Hematopoietic multipotent progenitor cell (in vitro differentiated cells): ENCODE data around the gene ZG16B. TPM values are rescaled to one million over a fixed set of nuclear protein-coding genes. Genes with fewer than 3 reads are reported as not detected.
A peak's percentile ranks its signal among the peaks of the same experiment; 100 is the strongest.

Source experiments
- DNase-seq, 3 donors: peaks; one replicate each; pipeline ENCODE4 v3.0.0-alpha.2; 2011 to 2015; ENCODE audit warnings: low read depth in 2 of 3, low spot score in 2 of 3
- total RNA-seq: library from RNA; depleted of rRNA; stranded (reverse); fragments of >200 nt; gene quantifications from one replicate; pipeline ENCODE4 v1.2.3, GENCODE V29; 2012

Gene ZG16B
- total RNA-seq, 1 donor: 4.3 TPM

DNA sequence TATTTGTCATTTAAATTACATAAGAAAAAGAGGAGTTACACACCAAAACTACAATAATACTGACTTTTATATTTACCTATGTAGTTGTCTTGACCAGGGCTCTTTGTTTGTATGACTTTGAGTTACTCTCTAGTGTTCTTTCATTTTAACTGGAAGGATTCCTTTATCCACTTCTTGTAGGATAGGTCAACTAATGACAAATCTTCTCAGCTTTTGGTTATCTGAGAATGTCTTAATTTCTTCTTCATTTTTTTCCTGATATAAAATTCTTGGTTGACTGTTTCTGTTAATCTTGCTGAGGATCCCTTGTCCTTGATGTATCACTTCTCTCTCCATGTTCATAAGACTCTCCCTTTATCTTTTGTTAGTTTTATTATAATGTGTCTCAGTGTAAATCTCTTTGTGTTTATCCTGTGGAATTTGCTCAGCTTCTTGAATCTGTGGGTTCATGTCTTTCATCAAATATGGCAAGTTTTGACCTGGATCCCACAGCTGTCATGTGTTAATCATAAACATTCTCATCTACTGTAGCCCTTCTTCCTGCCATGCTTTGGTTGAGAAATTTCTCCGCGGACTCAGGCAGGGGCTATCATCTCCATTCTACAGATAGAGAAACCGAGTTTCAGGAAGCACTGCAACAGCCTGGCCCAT, 26.4 kb upstream of the ZG16B start:
- no peak for DNase-seq

DNA sequence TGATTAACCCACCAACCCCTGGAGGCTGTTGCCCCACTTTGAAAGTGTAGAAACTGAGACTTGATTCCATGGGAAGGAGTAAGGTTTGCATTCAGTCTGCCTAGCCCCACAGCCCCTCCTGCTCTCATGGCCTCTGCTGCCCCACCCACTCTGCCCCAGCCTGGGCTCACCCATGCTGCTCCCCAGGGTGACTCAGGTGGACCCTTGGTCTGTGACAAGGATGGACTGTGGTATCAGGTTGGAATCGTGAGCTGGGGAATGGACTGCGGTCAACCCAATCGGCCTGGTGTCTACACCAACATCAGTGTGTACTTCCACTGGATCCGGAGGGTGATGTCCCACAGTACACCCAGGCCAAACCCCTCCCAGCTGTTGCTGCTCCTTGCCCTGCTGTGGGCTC, 25.4 kb upstream of the ZG16B start:
- no peak for DNase-seq

DNA sequence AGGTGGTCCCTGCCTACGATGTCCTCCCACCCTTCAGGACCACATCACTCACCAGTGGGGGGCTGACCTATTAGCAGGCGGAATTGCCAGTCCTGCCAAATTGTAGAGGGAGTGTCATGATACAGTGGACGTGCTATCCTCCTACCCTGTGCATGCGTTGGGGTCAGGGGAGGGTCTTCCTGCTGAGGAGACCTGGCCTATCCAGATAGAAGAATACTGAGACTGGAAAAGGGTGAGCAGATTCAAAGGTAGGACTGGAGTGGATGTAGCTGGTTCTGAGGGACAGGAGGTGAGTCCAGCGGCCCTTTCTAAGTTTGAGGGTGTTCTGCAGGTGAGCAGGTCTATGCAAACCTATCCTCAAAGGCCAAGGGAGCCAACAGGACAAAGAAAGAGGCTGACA, 23.8 kb upstream of the ZG16B start:
- DNase-seq: no peak

DNA sequence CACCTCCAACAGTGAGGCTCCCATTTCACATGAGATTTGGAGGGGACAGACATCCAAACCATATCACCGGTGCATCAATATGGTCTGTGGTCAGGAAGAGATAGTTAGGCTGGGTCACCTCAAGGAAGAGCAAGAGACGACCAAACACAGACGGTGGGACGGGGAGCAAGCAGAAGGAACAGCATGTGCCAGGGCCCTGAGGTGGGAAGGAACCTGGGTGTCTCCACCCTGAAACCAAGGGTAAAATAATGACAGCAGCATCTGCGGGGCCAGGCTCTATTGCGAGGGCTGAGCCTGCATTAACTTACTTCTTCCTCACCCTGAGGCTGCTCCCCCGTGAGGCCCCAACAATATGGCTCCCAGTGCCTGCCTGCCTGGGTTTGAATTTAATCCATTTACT, 21.9 kb upstream of the ZG16B start:
- DNase-seq: no peak

DNA sequence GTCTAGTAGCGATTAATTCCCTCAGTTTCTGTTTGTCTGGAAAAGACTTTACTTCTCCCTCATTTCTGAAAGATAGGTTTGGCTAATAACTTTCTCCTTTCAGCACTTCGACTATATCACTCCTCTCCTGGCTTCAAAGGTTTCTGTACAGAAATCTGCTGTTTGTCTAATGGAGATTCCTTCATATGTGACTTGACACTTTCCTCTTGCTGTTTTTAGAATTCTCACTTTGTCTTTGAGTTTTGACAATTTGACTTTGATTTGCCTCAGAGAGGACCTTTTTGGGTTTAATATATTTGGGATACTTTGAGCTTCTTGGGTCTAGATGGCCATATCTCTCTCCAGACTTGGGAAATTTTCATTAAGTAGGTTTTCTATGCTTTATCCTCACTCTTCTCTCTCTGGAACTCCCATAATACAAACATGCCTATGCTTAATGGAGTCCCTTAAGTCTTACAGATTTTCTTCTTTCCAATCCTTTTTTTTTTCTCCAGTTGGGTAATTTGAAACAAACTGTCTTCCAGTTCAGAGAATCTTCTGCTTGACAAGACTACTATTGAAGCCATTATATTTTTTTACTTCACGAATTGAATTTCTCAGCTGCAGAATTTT, 20.8 kb upstream of the ZG16B start:
- no peak for DNase-seq

DNA sequence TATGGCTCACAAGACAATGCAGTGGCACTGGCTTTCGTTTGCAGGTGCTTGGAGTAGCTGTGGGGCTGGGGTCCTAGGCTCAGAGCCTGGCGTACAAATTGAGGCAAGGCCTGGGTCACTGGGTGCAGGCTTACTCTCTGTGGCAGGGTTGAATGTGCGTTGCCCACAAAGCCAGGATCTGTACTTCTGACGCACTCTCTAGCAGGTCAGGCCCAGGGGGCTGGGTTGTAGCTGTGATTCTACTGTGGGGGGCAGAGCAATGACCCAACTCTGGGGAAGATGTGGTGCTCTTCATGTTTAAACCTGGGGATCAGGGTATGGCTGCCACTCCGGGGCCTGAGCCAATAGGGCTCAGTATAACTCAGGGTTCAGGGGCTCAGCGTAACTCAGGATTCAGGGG, 19.5 kb upstream of the ZG16B start:
- no peak for DNase-seq

DNA sequence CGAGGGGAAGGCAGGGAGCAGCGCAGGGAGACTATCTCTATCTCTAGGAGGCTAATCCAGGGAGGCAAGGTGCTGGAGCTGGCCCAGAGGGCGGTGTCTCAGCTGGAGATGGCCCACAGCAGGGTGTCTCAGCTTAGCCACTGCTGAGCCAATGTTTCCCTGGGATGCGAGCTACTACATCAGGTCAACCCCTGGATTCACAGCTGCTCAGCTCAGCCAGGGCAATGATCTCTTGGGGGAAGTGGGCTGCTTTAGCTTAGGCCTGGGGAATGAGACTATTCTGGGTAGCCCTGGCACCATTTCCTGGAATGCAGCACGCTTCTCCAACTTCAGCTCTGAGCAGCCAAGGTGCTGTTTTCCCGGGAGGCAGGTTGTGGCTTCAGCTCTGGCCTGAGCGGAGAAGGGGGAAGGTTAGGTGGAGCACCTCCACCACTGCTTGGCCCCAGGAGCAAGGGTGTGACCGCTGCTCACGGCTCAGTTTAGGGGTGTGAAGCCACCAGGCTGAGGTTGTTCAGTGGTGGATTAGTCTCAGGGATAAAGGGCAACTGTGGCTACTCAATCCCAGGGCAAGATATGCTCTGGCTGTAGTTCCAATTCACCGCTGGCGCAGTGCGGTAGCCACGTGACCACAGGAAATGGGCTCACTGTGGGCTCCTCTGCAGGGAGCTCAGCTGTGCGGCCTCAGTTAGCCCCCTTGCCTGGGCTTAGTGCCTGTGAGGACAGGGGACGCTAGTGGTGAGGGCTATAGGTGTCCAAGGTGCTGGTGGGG, 18.2 kb upstream of the ZG16B start:
- DNase-seq: no peak

DNA sequence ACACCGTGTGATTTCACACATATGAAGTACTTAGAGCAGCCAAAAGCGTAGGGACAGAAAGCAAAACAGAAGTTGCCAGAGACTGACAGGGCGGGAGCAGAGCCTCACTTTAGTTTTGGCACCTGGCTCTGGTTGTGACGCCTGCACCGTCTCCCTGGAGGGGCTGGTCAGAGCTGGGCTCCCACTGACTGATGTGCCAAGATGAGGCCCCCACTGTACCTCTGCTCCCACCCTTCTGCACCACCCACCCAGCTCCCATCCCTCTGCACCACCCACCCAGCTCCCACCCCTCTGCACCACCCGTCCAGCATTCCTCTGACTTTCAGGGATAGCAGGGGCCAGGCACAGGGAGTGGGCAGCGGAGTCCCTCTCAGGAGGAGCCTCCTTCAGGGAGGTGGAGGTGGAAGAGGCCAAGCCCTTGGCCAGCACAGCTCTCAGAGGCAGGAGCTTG, 16.3 kb upstream of the ZG16B start:
- DNase-seq: no peak

DNA sequence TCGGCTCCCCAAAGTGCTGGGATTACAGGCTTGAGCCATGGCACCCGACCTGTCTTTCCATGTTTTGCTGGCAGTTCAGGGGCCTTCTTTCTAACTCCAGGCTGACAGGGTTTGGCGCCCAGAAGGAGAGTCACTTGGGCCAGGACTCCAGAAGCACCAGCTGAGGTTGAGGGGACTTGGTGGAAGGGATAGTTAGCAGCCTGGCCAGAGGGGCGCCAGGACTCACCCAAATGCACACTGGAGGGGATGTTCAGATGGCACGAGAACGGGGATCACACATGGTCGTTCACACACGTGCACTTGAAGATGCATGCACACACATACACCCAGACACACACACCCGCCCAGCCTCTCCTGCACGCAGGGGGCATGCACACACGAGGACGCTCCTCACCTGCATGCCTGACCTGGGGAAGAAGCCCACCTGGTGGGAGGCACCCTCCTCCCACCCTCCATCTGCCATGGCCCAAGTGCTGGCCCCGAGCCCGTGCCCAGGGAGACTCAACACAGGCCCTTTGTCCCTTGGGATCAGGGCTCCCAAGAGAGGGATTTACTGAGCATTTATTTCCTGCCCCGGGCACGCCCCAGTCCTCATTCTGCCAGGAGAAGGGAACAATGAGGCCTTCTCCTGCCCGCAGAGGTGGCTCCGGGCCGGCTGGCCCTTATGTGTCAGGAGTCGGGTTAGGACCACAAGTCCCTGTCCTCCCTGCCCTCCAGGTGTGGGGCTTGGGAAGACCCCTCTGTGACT, 15.4 kb upstream of the ZG16B start:
- no peak for DNase-seq

DNA sequence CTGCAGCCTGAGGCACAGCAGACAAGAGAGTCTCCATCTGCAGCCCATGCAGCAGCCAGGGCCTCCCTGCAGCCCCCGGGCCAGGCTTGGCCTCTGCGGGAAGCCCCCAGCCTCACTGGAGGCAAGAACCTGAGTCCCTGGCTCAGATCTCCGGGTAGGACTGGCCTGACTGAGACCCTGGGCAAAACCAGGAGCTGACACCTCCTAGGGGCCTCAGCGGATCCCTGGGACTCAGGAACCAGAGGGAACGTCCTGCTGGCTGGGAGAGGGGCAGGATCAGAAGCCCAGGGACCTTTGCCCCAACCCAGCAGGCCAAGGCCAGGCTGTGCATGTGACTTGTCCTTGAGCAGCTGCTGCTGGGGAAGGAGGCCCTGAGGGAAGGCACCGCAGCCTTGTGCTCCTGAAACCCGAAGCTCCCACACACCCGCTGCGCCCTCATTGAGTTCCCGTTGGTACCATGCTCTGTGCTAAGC, 14.8 kb upstream of the ZG16B start:
- DNase-seq: no peak

DNA sequence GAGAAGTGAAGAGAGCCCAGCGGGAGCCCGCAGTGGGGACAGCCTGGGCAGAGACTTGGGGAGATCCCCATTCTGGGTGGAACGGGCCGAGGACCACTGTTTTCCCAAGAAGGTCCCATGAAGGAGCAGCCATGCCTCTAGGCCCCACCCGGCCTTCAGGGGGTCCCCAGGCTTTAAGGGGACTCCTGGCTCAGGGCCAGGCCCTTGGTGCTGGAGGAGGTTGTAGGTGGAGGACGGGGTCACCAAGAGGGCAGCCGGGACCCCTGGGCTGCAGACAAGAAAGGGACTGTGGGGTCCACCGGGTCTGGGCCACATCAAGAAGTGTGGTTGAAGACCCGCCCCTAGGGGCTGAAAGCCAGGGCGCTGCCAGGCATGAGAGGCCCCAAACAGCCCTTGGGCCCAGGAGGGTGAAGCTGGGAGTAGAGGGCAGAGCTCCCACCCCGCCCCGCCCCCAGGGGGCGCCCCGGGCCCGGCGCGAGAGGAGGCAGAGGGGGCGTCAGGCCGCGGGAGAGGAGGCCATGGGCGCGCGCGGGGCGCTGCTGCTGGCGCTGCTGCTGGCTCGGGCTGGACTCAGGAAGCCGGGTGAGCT, 13.3 kb upstream of the ZG16B start, which contains the start of gene PRSS21:
Gene PRSS21, plus strand, starts transcription at position 487 of the 589 bp plus-strand sequence. Its CDS starts 32 bp downstream, at position 519.
- peak in 2 of 3 donors; percentile 19 to 21 for DNase-seq

DNA sequence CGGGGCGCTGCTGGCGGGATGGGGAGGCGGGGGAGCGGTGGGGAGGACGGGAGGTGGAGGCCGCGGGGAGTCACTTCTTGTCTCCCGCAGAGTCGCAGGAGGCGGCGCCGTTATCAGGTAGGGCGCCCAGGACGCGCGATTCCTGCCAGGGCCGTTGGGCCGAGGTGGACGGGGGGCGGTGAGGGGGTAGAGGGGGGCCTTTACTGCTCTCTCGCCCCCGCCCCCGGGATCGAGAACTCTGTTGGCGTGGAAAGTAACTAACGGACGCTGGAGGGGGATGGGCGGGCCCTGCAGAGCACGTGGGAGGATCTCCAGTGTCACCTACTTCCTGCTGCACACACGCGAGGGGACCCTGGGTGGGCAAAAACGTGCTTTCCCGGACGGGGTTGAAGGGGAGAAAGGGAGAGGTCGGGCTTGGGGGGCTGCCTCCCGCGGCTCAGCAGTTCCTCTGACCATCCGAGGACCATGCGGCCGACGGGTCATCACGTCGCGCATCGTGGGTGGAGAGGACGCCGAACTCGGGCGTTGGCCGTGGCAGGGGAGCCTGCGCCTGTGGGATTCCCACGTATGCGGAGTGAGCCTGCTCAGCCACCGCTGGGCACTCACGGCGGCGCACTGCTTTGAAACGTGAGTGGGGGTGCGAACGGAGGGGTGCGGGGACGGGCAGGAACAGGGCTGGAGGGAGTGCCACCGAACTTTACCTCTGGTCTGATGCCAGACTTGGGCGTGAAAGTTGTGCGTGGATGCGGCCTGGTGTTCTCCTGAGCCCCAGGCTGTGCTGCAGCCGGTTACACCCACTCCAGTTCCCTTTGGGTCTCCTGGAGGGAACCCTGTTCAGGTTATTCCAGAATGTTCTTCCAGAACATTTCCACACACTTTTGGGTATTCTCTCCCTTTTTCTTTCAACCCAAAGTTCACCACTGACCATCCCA, 12.5 kb upstream of the ZG16B start:
- DNase-seq: no peak

DNA sequence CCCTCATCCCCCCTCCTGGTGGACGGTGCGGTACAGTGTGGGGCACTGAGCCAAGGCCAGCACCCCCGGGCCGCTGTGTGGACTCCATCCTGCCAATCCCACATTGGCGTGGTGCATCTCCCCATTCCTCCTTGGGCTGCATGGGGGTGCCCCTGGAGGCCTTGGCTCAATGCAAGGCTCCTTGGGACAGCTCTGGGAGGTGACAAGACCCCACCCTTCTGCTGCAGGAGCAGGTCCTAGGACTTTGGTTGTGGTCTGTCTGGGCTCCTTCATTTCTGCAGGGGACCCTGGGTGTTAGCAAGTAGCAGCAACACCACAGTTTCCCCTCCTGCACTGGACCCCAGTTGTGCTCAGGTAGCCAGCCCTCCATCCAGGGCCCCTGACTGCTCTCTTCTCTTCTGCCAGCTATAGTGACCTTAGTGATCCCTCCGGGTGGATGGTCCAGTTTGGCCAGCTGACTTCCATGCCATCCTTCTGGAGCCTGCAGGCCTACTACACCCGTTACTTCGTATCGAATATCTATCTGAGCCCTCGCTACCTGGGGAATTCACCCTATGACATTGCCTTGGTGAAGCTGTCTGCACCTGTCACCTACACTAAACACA, 11.7 kb upstream of the ZG16B start:
- no peak for DNase-seq

DNA sequence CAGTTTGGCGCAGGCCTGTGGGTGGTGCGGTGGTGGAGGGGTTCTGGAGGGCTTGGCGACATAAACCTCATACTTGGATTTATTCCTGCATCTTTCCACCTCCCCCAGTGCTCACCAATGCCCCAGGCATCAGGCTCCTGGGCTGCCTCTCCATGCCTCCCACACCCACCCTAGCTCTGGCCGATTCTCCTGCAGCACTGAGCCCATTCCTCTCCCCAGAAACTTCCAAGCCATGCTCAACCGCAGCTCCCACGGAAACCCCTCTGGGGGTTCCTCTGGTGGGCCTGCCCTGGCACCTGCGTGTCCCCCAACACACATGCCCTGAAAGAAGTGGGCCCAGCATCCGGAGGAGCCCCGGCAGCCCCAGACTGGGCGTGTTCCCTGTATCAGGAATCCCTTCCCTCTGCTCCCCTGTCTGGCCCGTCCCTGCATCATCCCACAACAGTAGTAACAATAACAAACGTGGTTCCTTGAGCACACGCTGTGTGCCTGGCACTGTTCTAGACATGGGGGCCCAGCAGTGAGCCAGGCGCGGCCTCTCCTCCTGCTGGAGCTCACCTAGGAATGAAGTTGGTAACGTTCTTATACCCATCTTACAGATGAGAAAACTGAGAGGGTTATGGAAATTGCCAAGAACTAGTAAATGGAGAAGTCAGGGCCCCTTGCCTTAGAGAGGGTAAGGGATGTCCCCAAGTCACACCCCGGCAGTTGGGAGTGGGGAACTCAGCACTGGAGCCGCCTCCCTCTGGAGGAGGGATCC, 10.7 kb upstream of the ZG16B start:
- no peak for DNase-seq

DNA sequence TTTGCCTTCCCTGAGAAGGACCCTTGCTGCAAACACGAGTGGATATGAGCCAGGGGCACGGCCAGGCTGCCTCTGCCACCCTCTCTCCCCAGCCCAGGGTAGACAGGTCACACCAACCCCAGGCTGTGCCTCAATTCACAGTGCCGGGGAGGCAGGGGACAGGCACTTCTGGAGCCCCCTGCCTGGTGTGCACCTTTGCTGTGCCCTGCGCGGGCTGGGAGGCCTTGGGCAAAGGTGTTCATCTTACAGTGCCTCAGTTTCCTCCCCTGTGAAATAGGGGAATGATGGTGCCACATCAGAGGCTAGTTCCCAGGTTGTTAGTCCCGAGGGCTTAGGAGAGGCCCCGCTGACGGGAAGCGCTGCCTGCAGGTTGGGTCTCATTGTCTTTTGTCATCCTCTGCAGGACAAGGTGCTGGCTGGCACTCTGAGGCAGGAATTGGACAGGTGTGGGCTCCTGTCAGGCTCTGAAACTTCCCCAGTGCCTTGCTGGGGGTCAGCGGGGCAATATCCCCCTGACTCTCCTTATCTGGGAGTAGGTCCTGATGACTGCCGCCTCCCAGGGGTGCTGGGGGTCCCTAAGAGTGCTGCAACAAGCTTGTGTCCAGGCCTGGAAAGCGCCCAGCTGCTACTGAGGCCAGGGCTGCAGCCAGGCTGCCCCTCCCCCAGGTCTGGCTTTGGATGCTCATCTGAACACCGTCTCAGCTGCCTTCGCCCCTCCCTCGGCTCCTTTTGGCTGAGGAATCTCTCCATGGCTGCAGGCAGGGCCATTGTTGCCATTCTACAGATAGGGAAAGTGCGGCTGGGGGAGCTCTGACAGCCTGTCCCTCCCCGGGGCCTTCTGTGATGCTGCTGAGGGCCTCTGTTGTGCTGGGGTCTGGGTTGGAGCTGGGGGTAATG, 9.9 kb upstream of the ZG16B start:
- DNase-seq: no peak

DNA sequence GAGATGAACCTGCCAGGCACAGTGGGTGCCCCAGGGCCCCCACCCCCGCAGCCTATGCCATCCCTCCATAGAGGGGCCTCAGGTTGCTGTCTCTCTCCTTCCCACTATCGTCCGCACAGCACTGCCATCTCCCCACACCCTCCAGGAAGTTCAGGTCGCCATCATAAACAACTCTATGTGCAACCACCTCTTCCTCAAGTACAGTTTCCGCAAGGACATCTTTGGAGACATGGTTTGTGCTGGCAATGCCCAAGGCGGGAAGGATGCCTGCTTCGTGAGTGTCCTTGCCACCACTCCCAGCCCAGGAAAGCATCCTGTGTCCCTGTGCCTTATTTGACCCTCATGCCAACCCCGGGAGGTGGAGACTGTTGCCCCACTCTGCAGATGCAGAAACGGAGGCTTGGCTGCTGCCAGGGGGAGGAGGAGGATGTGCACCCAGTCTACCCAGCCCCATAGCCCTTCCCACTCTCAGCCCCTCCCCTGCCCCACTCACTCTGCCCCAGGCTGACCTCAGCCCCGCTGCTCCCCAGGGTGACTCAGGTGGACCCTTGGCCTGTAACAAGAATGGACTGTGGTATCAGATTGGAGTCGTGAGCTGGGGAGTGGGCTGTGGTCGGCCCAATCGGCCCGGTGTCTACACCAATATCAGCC, 9.1 kb upstream of the ZG16B start:
- DNase-seq: no peak
